CD4-positive, alpha-beta T cell treated with Interleukin-17A for 4 hours (primary cell): ENCODE results near the gene HSPA5.
A peak's percentile ranks its signal among the peaks of the same experiment; 100 is the strongest.
"Not testable (repeated sequence)": the region's sequence is repeated elsewhere in the genome, so short reads cannot be mapped to it uniquely, and the experiment has no call there.

Source experiments
- DNase-seq: peaks from one replicate; pipeline ENCODE4 v3.0.0-alpha.2; 2020; ENCODE audit warnings: mixed read lengths

HSPA5 gene

GRCh38 chr9:125241863-125242739, 958 bp upstream of the HSPA5 start:
- DNase-seq = no peak

GRCh38 chr9:125240649-125240999, 519 bp downstream of the HSPA5 start:
- DNase-seq = peak; percentile 46

- DNase-seq = no peak
Measured at GRCh38 chr9:125239631-125240597, 1.2 kb downstream of the HSPA5 start.

- DNase-seq = no peak
Measured at GRCh38 chr9:125238915-125239446, 2.2 kb downstream of the HSPA5 start.

- no peak for DNase-seq
Measured at GRCh38 chr9:125238127-125238914, 2.8 kb downstream of the HSPA5 start.

GRCh38 chr9:125236520-125237159, 4.5 kb downstream of the HSPA5 start:
- not testable (repeated sequence) for DNase-seq

- DNase-seq = no peak
Measured at GRCh38 chr9:125235804-125236519, 5.2 kb downstream of the HSPA5 start.

GRCh38 chr9:125234099-125234498, 7.0 kb downstream of the HSPA5 start:
- not testable (repeated sequence) for DNase-seq

GRCh38 chr9:125233678-125234077, 7.5 kb downstream of the HSPA5 start:
- DNase-seq = no peak

GRCh38 chr9:125227761-125228160, 13.4 kb downstream of the HSPA5 start:
- no peak for DNase-seq

GRCh38 chr9:125224858-125225257, 16.3 kb downstream of the HSPA5 start:
- DNase-seq = not testable (repeated sequence)

- DNase-seq = no peak
Measured at GRCh38 chr9:125218621-125219020, 22.5 kb downstream of the HSPA5 start.

GRCh38 chr9:125214186-125214585, 27.0 kb downstream of the HSPA5 start:
- no peak for DNase-seq

GRCh38 chr9:125204477-125204876, 36.7 kb downstream of the HSPA5 start:
- no peak for DNase-seq

GRCh38 chr9:125202846-125203618, 38.1 kb downstream of the HSPA5 start:
- DNase-seq = no peak

GRCh38 chr9:125200216-125201047, 40.7 kb downstream of the HSPA5 start, which contains the start of gene RABEPK:
Gene RABEPK, plus strand, starts transcription at chr9:125200542. Its CDS starts 2,472 bp downstream, at chr9:125203014.
- DNase-seq = peak; percentile 95

- DNase-seq = not testable (repeated sequence)
Measured at GRCh38 chr9:125195591-125195990, 45.6 kb downstream of the HSPA5 start.

GRCh38 chr9:125194466-125194865, 46.7 kb downstream of the HSPA5 start:
- peak; percentile 32 for DNase-seq

- peak; percentile 40 for DNase-seq
Measured at GRCh38 chr9:125190361-125190801, 50.8 kb downstream of the HSPA5 start.
